Measurements from ENCODE around the gene OPA3. TPM values are rescaled to one million over a fixed set of nuclear protein-coding genes. Genes with fewer than 3 reads are reported as not detected.

Gene OPA3
- total and polyA plus RNA-seq, 2 experiments from 2014 or later = 11.5 to 14.5 TPM

DNA sequence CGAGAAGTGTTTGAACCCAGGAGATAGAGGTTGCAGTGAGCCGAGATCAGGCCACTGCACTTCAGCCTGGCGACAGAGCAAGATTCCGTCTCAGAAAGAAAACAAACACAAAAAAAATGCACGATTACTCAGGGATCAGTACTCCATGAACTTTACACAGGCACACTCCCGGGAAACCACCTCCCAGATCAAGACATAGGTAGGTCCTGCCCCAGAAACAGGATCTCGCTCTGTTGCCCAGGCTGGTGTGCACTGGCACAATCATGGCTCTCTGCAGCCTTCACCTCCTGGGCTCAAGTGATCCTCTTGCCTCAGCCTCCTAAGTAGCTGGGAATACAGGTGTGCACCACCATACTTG lies 66.2 kb downstream of the OPA3 start:
- Histone ChIP-seq H3K27me3 (ENCODE audit: insufficient read depth) (no peaks in the 10 kb centered on the region), H3K9me2 (ENCODE audit: insufficient read depth) (no peaks in the 10 kb centered on the region), H3K36me3 (ENCODE audit: insufficient read depth) (peaks cover 7% of the 10 kb centered on the region), H3K79me2 (replicated peaks; ENCODE audit: insufficient read depth) (peaks cover 47% of the 10 kb centered on the region), H3K27ac (ENCODE audit: low read depth) (no peak overlapping the region), H4K20me1 (replicated peaks; ENCODE audit: insufficient read depth) (peaks cover 39% of the 10 kb centered on the region), H3F3A (replicated peaks; ENCODE audit: low read depth) (0 out of 2 replicates have a peak, but pooled peaks cover 10% of the 10 kb centered on the region), H3K4me3 (no peak overlapping the region), H2AFZ (no peak overlapping the region), H3K4me1 (ENCODE audit: insufficient read depth) (peaks cover 4% of the 10 kb centered on the region; the same call in 1 of the 2 replicates), H3K4me2 (no peak overlapping the region)
- Mint-ChIP-seq H3K36me3 (ENCODE audit: low read depth) (peaks cover 35% of the 10 kb centered on the region), H3K27ac (no peak overlapping the region), H3K4me1 (peaks cover 7% of the 10 kb centered on the region; the same call in 2 of the 3 replicates), H3K9me3 (no peaks in the 10 kb centered on the region; the same call in 2 of the 3 replicates), H3K4me3 (no peak overlapping the region), H3K27me3 (ENCODE audit: insufficient read depth, low read depth, poor library complexity) (peaks cover 11% of the 10 kb centered on the region)
- no peak for ATAC-seq
- DNase-seq (ENCODE audit: low spot score) = no peak
- TF ChIP-seq POLR2AphosphoS5 (IDR thresholded peaks at IDR 0.05; ENCODE audit: low read depth) = no peak

GRCh38 chr19:45517641-45518468 lies 66.7 kb downstream of the OPA3 start:
- peaks cover 7% of the 10 kb centered on the region; the same call in 2 of the 3 replicates for H3K4me1 Mint-ChIP-seq

DNA sequence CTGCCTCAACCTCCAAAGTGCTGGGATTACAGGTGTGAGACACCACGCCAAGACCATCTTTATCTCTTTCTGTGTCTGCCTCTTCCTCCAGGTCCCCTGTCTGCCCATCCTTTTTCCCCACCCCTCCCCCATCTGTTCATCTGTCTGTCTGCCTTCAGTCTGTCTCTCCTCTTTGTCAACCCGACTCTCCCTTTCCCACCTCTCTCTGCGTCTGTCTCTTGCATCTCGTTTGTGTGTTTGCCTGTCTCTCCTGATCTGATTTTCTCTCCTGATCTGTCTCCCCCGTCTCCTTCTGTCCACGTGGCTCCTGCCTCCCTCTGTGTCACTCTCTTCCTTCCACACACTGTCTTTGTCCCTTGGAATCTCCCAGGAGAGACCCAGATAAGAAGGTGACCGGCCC lies 67.4 kb downstream of the OPA3 start:
- peaks cover 7% of the 10 kb centered on the region; the same call in 2 of the 3 replicates for H3K4me1 Mint-ChIP-seq
- Histone ChIP-seq H3K9me2 (ENCODE audit: insufficient read depth) (no peaks in the 10 kb centered on the region), H3K36me3 (ENCODE audit: insufficient read depth) (peaks cover 7% of the 10 kb centered on the region), H2AFZ (no peak overlapping the region), H3K27me3 (ENCODE audit: insufficient read depth) (no peaks in the 10 kb centered on the region), H4K20me1 (replicated peaks; ENCODE audit: insufficient read depth) (peaks cover 47% of the 10 kb centered on the region), H3K4me2 (no peak overlapping the region), H3K4me1 (ENCODE audit: insufficient read depth) (peaks cover 4% of the 10 kb centered on the region; the same call in 1 of the 2 replicates), H3K27ac (ENCODE audit: low read depth) (no peak overlapping the region; the same call in 1 of the 2 replicates), H3K4me3 (no peak overlapping the region), H3K79me2 (replicated peaks; ENCODE audit: insufficient read depth) (peaks cover 59% of the 10 kb centered on the region), H3F3A (replicated peaks; ENCODE audit: low read depth) (0 out of 2 replicates have a peak, but pooled peaks cover 10% of the 10 kb centered on the region)
- DNase-seq (ENCODE audit: low spot score) = no peak
- H3K27ac Mint-ChIP-seq = no peak overlapping the region
- no peaks in the 10 kb centered on the region; the same call in 2 of the 3 replicates for H3K9me3 Mint-ChIP-seq
- H3K36me3 Mint-ChIP-seq (ENCODE audit: low read depth) = peaks cover 32% of the 10 kb centered on the region
- ATAC-seq = no peak
- H3K4me3 Mint-ChIP-seq = no peak overlapping the region
- H3K27me3 Mint-ChIP-seq (ENCODE audit: insufficient read depth, low read depth, poor library complexity) = peaks cover 11% of the 10 kb centered on the region
- no peak for TF ChIP-seq CREB1 (CRISPR knock-in tag; IDR thresholded peaks at IDR 0.05; ENCODE audit: low read depth)
- TF ChIP-seq STAT1 (IDR thresholded peaks at IDR 0.05; ENCODE audit: unreplicated experiment) = no peak
- no peak for TF ChIP-seq NANOG (IDR thresholded peaks at IDR 0.05; ENCODE audit: borderline replicate concordance)
- TF ChIP-seq ZNF114 (CRISPR knock-in tag; IDR thresholded peaks at IDR 0.05) = no peak
- TF ChIP-seq JUNB (IDR thresholded peaks at IDR 0.05; ENCODE audit: unreplicated experiment) = no peak
- no peak for TF ChIP-seq ETS1 (IDR thresholded peaks at IDR 0.05)
- no peak for TF ChIP-seq ZNF331 (CRISPR knock-in tag; IDR thresholded peaks at IDR 0.05; ENCODE audit: low read depth)
- no peak for TF ChIP-seq EZH2 (IDR thresholded peaks at IDR 0.05; ENCODE audit: low read depth, unreplicated experiment)
- no peak for TF ChIP-seq POLR2AphosphoS5 (IDR thresholded peaks at IDR 0.05; ENCODE audit: low read depth)

More at GRCh38 chr19:45517641-45518468, 66.7 kb downstream of the OPA3 start:
- peaks cover 4% of the 10 kb centered on the region; the same call in 1 of the 2 replicates for H3K4me1 ChIP-seq (ENCODE audit: insufficient read depth)
- no peaks in the 10 kb centered on the region for H3K9me2 ChIP-seq (ENCODE audit: insufficient read depth)
- Mint-ChIP-seq H3K27me3 (ENCODE audit: insufficient read depth, low read depth, poor library complexity) (peaks cover 11% of the 10 kb centered on the region), H3K9me3 (no peaks in the 10 kb centered on the region; the same call in 2 of the 3 replicates), H3K27ac (no peak overlapping the region), H3K36me3 (ENCODE audit: low read depth) (peaks cover 32% of the 10 kb centered on the region), H3K4me3 (no peak overlapping the region)
- peaks cover 53% of the 10 kb centered on the region for H3K79me2 ChIP-seq (replicated peaks; ENCODE audit: insufficient read depth)
- H3K36me3 ChIP-seq (ENCODE audit: insufficient read depth) = peaks cover 7% of the 10 kb centered on the region
- H3K4me2 ChIP-seq = no peak overlapping the region
- H3K27ac ChIP-seq (ENCODE audit: low read depth) = no peak overlapping the region; the same call in 1 of the 2 replicates
- 0 out of 2 replicates have a peak, but pooled peaks cover 10% of the 10 kb centered on the region for H3F3A ChIP-seq (replicated peaks; ENCODE audit: low read depth)
- H4K20me1 ChIP-seq (replicated peaks; ENCODE audit: insufficient read depth) = peaks cover 44% of the 10 kb centered on the region
- H3K4me3 ChIP-seq = no peak overlapping the region
- H2AFZ ChIP-seq = no peak overlapping the region
- DNase-seq (ENCODE audit: low spot score) (no peak), ATAC-seq (no peak)
- no peak for TF ChIP-seq POLR2AphosphoS5 (IDR thresholded peaks at IDR 0.05; ENCODE audit: low read depth)
- no peaks in the 10 kb centered on the region for H3K27me3 ChIP-seq (ENCODE audit: insufficient read depth)

Measured in GM23338 (cell line).